Measurements from ENCODE around the gene ETV3. TPM values are rescaled to one million over a fixed set of nuclear protein-coding genes. Genes with fewer than 3 reads are reported as not detected.

Gene ETV3
- total RNA-seq, 2 experiments from 2014 or later: 11.1 to 20.4 TPM

GRCh38 chr1:157119448-157119847, 18.7 kb downstream of the ETV3 start:
- H3K4me2 ChIP-seq (ENCODE audit: low read length): no peak overlapping the region
- H3K36me3 ChIP-seq (ENCODE audit: insufficient read depth, low read length): peaks cover 25% of the 10 kb centered on the region
- no peaks in the 10 kb centered on the region for H3K9me2 ChIP-seq (ENCODE audit: insufficient read depth, low read length)
- intact Hi-C loops (cut with micrococcal nuclease; ENCODE audit: unreplicated experiment): no loop called here
- BruUV-seq (replicated peaks): no TSS peak
- no peak overlapping the region for H3K27ac ChIP-seq (ENCODE audit: low read depth, low read length, poor library complexity, severe bottlenecking)
- ChIA-PET POLR2A (no interaction called here), CTCF (ENCODE audit: unreplicated experiment) (no interaction called here)
- no peak for DNase-seq (ENCODE audit: low spot score)
- peaks cover 15% of the 10 kb centered on the region for H3K4me1 ChIP-seq (ENCODE audit: insufficient read depth, low read length, poor library complexity, severe bottlenecking)
- TF ChIP-seq CTCF (conservative IDR thresholded peaks at IDR 0.05; ENCODE audit: low read length): no peak
- no peak for TF ChIP-seq EZH2phosphoT487 (IDR thresholded peaks at IDR 0.05; ENCODE audit: borderline replicate concordance, low read depth, low read length)
- H3K4me3 ChIP-seq (ENCODE audit: low read depth, low read length, poor library complexity, severe bottlenecking): no peak overlapping the region
- no peak overlapping the region for H2AFZ ChIP-seq (ENCODE audit: low read length)
- no peaks in the 10 kb centered on the region for H4K20me1 ChIP-seq (ENCODE audit: insufficient read depth, low read length)
- no peaks in the 10 kb centered on the region for H3K9me3 ChIP-seq (ENCODE audit: low read length)
- no peaks in the 10 kb centered on the region for H3K79me2 ChIP-seq (ENCODE audit: insufficient read depth, low read depth, low read length)

- H3K27ac ChIP-seq (ENCODE audit: low read depth, low read length, poor library complexity, severe bottlenecking): no peak overlapping the region
- H3K79me2 ChIP-seq (ENCODE audit: insufficient read depth, low read depth, low read length): no peaks in the 10 kb centered on the region
- no peaks in the 10 kb centered on the region for H3K9me3 ChIP-seq (ENCODE audit: low read length)
- TF ChIP-seq CTCF (conservative IDR thresholded peaks at IDR 0.05; ENCODE audit: low read length) (no peak), EZH2phosphoT487 (IDR thresholded peaks at IDR 0.05; ENCODE audit: borderline replicate concordance, low read depth, low read length) (no peak)
- no peak for DNase-seq (ENCODE audit: low spot score)
- H4K20me1 ChIP-seq (ENCODE audit: insufficient read depth, low read length): no peaks in the 10 kb centered on the region
- H3K36me3 ChIP-seq (ENCODE audit: insufficient read depth, low read length): peaks cover 20% of the 10 kb centered on the region
- CTCF ChIA-PET (ENCODE audit: unreplicated experiment): no interaction called here
- peaks cover 15% of the 10 kb centered on the region for H3K4me1 ChIP-seq (ENCODE audit: insufficient read depth, low read length, poor library complexity, severe bottlenecking)
- intact Hi-C loops (cut with micrococcal nuclease; ENCODE audit: unreplicated experiment): no loop called here
- no peak overlapping the region for H3K4me3 ChIP-seq (ENCODE audit: low read depth, low read length, poor library complexity, severe bottlenecking)
- H2AFZ ChIP-seq (ENCODE audit: low read length): no peak overlapping the region
- BruUV-seq (replicated peaks): no TSS peak
- POLR2A ChIA-PET: no interaction called here
- H3K9me2 ChIP-seq (ENCODE audit: insufficient read depth, low read length): no peaks in the 10 kb centered on the region
- H3K4me2 ChIP-seq (ENCODE audit: low read length): no peak overlapping the region
Measured at GRCh38 chr1:157119008-157119407, 19.2 kb downstream of the ETV3 start.

- Histone ChIP-seq H3K27ac (ENCODE audit: low read depth, low read length, poor library complexity, severe bottlenecking) (no peak overlapping the region), H3K4me2 (ENCODE audit: low read length) (peak overlapping the region; percentile 18), H3K4me3 (ENCODE audit: low read depth, low read length, poor library complexity, severe bottlenecking) (no peak overlapping the region), H3K4me1 (ENCODE audit: insufficient read depth, low read length, poor library complexity, severe bottlenecking) (peaks cover 15% of the 10 kb centered on the region), H3K79me2 (ENCODE audit: insufficient read depth, low read depth, low read length) (no peaks in the 10 kb centered on the region), H3K9me2 (ENCODE audit: insufficient read depth, low read length) (no peaks in the 10 kb centered on the region), H3K36me3 (ENCODE audit: insufficient read depth, low read length) (peaks cover 7% of the 10 kb centered on the region; the same call in 1 of the 2 replicates), H3K9me3 (ENCODE audit: low read length) (no peaks in the 10 kb centered on the region), H4K20me1 (ENCODE audit: insufficient read depth, low read length) (no peaks in the 10 kb centered on the region), H2AFZ (ENCODE audit: low read length) (no peak overlapping the region)
- intact Hi-C loops (cut with micrococcal nuclease; ENCODE audit: unreplicated experiment): no loop called here
- CTCF ChIA-PET (ENCODE audit: unreplicated experiment): interaction anchor here (0.6 kb wide), 1 partner anchor 23 kb away, joined by 3 read pairs; no protein-coding TSS in a partner anchor
- POLR2A ChIA-PET: no interaction called here
- peak; percentile 66 for DNase-seq (ENCODE audit: low spot score)
- BruUV-seq (replicated peaks): no TSS peak
- no peak for TF ChIP-seq CTCF (conservative IDR thresholded peaks at IDR 0.05; ENCODE audit: low read length)
- TF ChIP-seq EZH2phosphoT487 (IDR thresholded peaks at IDR 0.05; ENCODE audit: borderline replicate concordance, low read depth, low read length): no peak
Measured at GRCh38 chr1:157117527-157118057, 20.6 kb downstream of the ETV3 start.
